Prostate gland (tissue), 2 donors: ENCODE data around the gene CD27. TPM values are rescaled to one million over a fixed set of nuclear protein-coding genes. Genes with fewer than 3 reads are reported as not detected.
"Not testable (repeated sequence)": the region's sequence is repeated elsewhere in the genome, so short reads cannot be mapped to it uniquely, and the experiment has no call there.

Source experiments
- DNase-seq: peaks from one replicate; pipeline ENCODE4 v3.0.0-alpha.2; 2019; ENCODE audit warnings: low spot score
- H3K27ac ChIP-seq, 2 donors: fragments of 200-600 bp; sonication (generic); 2 replicates each; pipeline ENCODE4 v1.5.1; 2017 to 2019
- H3K27me3 ChIP-seq: fragments of 200-600 bp; sonication (generic); replicated peaks from 2 replicates; pipeline ENCODE4 v1.5.1; 2019; ENCODE audit not compliant: insufficient read depth
- H3K36me3 ChIP-seq, 2 donors: fragments of 200-600 bp; sonication (generic); 1 replicate in 1 of 2; 2 replicates in 1 of 2; pipeline versions ENCODE4 v1.5.1 to v1.8.1; 2017 to 2019
- H3K4me1 ChIP-seq: fragments of 200-600 bp; sonication (generic); replicated peaks from 2 replicates; pipeline ENCODE4 v1.5.1; 2019
- H3K4me3 ChIP-seq, 2 donors: fragments of 200-600 bp; sonication (generic); 2 replicates each; pipeline ENCODE4 v1.5.1; 2017 to 2019
- H3K9me3 ChIP-seq: fragments of 200-600 bp; sonication (generic); 2 replicates; pipeline ENCODE4 v1.5.1; 2017
- CTCF ChIP-seq, 4 experiments: fragments of 200-600 bp in 2 of 4; fragments of 450-650 bp in 2 of 4; sonication (generic) in 2 of 4; IDR thresholded peaks; 1 replicate in 3 of 4; 2 replicates in 1 of 4; pipeline ENCODE4 v1.5.1; 2016 to 2019; ENCODE audit warnings: antibody characterized with exemption in 4 of 4, mild to moderate bottlenecking in 2 of 4, moderate library complexity in 2 of 4
- POLR2A ChIP-seq: fragments of 450-650 bp; IDR thresholded peaks from one replicate; pipeline ENCODE4 v1.6.1; 2016; ENCODE audit warnings: antibody characterized with exemption, mild to moderate bottlenecking
- POLR2AphosphoS5 ChIP-seq: sonication (generic); formaldehyde crosslinking; IDR thresholded peaks from one replicate; pipeline ENCODE4 v1.6.1; 2017; ENCODE audit warnings: antibody characterized with exemption
- WGBS: methylation state at CpG from one replicate; pipeline ENCODE4 v1.1.5; 2018; 5-methylcytosine and 5-hydroxymethylcytosine counted together
- intact Hi-C: fragments of 100-400 bp; cut with DNase I; formaldehyde crosslinking; loops from one replicate; pipeline ENCODE4 v1.14.2; 2022
- total RNA-seq, 2 donors: library from RNA; depleted of rRNA; stranded (reverse); fragments of >200 nt; gene quantifications; one replicate each; pipeline ENCODE4 v1.1.0, GENCODE V29; 2016

Gene CD27
- total RNA-seq, 2 donors from 2014 or later, result 1.5 to 2.5 TPM

DNA sequence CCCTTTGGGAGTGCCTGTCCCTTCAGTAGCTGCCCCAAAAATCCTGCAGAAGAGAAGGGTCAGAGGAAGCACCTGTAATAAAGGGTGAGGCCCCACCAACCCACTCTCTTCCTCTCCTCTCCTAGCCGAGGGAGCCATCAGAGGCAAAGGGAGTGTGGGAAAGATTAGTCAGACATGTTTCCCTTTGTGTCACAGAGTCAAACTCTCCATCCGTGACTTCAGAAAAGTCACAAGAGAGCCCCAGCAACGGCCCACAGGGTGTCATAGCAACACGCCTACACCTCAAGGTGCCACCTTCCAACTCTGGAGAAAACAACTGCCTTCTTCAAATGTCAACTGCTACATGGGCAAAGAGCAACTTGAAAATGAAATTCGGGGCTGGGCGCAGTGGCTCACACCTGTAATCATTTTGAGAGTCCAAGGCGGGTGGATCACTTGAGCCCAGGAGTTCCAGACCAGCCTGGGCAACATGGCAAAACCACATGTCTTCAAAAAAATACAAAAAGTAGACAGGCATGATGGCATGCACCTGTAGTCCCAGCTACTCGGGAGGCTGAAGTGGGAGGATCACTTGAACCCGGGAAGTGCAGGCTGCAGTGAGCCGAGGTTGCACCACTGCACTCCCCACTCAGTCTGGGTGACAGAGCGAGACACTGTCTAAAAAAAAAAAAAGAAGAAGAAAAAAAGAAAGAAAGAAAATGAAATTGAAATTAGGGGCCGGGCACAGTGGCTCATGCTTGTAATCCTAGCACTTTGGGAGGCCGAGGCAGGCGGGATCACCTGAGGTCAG lies 17.7 kb upstream of the CD27 start:
- 74% methylated on average over 14 of the region's 14 CpGs for WGBS
- H3K9me3 ChIP-seq, result no peaks in the 10 kb centered on the region
- H3K4me1 ChIP-seq, result no peaks in the 10 kb centered on the region
- DNase-seq, result no peak
- H3K4me3 ChIP-seq, result no peak overlapping the region
- no peaks in the 10 kb centered on the region for H3K36me3 ChIP-seq
- intact Hi-C loops, result no loop called here
- no peaks in the 10 kb centered on the region for H3K27me3 ChIP-seq
- H3K27ac ChIP-seq, result no peak overlapping the region
- TF ChIP-seq POLR2AphosphoS5 (no peak), CTCF (IDR thresholded peaks at IDR 0.05) (no peak), POLR2A (no peak)

GRCh38 chr12:6427796-6428195 lies 17.0 kb upstream of the CD27 start:
- H3K9me3 ChIP-seq, H3K4me3 ChIP-seq, DNase-seq, intact Hi-C loops, H3K4me1 ChIP-seq, H3K36me3 ChIP-seq, H3K27ac ChIP-seq, H3K27me3 ChIP-seq: not testable (repeated sequence)
- WGBS, result 95% methylated on average over 10 of the region's 10 CpGs

GRCh38 chr12:6428326-6428725 lies 16.4 kb upstream of the CD27 start:
- H3K36me3 ChIP-seq, result no peaks in the 10 kb centered on the region
- H3K27me3 ChIP-seq, result no peaks in the 10 kb centered on the region
- no peak for DNase-seq
- WGBS, result 82% methylated on average over 3 of the region's 3 CpGs
- TF ChIP-seq POLR2A (no peak), POLR2AphosphoS5 (no peak), CTCF (IDR thresholded peaks at IDR 0.05) (no peak)
- no peaks in the 10 kb centered on the region for H3K9me3 ChIP-seq
- H3K4me3 ChIP-seq, result no peak overlapping the region
- intact Hi-C loops, result no loop called here
- H3K27ac ChIP-seq, result no peak overlapping the region
- no peaks in the 10 kb centered on the region for H3K4me1 ChIP-seq

DNA sequence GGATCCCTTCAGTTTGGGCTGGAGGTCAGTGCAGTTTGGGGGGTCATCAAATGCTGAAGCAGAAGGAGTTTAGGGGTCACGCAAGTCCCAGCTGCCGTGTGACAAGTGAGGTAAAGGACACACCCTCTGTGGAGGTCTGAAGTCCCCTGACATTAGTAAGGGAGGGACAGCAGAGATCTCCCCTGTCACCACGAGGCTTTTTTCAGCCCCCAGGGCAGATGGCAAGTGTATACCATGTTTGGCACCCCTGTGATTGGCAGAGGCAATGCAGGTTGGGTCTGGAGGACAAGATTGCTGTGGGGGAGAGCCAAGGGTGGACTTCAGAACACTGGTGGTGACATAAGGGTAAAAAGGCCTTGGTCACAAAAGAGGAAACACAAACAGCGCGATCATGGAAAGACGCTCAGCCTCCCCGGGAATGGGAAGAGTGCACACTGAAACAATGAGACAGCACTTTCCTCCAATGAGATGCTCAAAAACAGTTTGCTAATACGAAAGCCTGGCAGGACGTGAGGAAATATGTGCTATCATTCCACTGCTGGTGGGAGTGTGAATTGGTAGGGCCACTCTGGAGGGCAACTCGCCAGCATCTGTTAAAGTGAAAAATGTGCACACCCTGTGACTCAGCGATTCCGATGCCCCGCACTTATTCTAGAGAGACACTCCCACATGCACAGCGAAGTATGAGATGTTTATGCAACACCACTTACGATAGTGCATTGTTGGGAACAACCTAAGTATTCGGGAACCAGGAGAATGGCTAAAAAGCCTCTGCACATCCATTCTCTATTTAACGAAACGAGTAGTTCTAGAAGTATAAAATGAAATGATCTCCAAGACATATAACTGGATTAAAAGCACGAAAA lies 14.4 kb upstream of the CD27 start:
- intact Hi-C loops, result no loop called here
- no peaks in the 10 kb centered on the region for H3K9me3 ChIP-seq
- H3K4me1 ChIP-seq, result no peaks in the 10 kb centered on the region
- 20% methylated on average over 19 of the region's 19 CpGs for WGBS
- H3K27ac ChIP-seq, result peak overlapping the region; percentile 15 to 53
- DNase-seq, result peak; percentile 73
- H3K4me3 ChIP-seq, result peak overlapping the region in 1 of 2 donors; percentile 18
- no peaks in the 10 kb centered on the region for H3K27me3 ChIP-seq
- TF ChIP-seq POLR2A (peak; percentile 16), CTCF (IDR thresholded peaks at IDR 0.05) (peak in 1 of 4 experiments; percentile 17), POLR2AphosphoS5 (no peak)
- H3K36me3 ChIP-seq, result no peaks in the 10 kb centered on the region

GRCh38 chr12:6432991-6433390 lies 11.8 kb upstream of the CD27 start:
- TF ChIP-seq POLR2A (no peak), POLR2AphosphoS5 (no peak), CTCF (IDR thresholded peaks at IDR 0.05) (no peak)
- Histone ChIP-seq H3K4me1 (no peaks in the 10 kb centered on the region), H3K27ac (no peak overlapping the region), H3K4me3 (no peak overlapping the region), H3K9me3 (no peaks in the 10 kb centered on the region), H3K36me3 (no peaks in the 10 kb centered on the region), H3K27me3 (no peaks in the 10 kb centered on the region)
- 90% methylated on average over 5 of the region's 5 CpGs for WGBS
- intact Hi-C loops, result no loop called here
- no peak for DNase-seq
